Keratinocyte (primary cell): ENCODE results near the gene C13orf42. TPM values are rescaled to one million over a fixed set of nuclear protein-coding genes. Genes with fewer than 3 reads are reported as not detected.

ENCODE experiments used
- DNase-seq: peaks from one replicate; pipeline ENCODE4 v3.0.0-alpha.2; 2011; ENCODE audit warnings: low read depth, missing footprints, low spot score
- FAIRE-seq: peaks from 2 replicates; lab custom pipeline; 2011; peaks lifted over from hg19 to GRCh38; lab: Jason Lieb, UNC
- H2AFZ ChIP-seq: 2 replicates; pipeline ENCODE4 v1.6.0; 2012; ENCODE audit warnings: low read length, control low read depth, inconsistent platforms; ENCODE audit not compliant: control insufficient read depth
- H3K27ac ChIP-seq: 2 replicates; pipeline ENCODE4 v1.5.1; 2011; ENCODE audit warnings: low read length; ENCODE audit not compliant: control insufficient read depth, insufficient read depth
- H3K27me3 ChIP-seq: 3 replicates; pipeline ENCODE4 v1.6.0; 2011; ENCODE audit warnings: low read length; ENCODE audit not compliant: control insufficient read depth, insufficient read depth; ENCODE audit errors: extremely low read depth
- H3K36me3 ChIP-seq, 2 experiments: 2 replicates in 1 of 2; 3 replicates in 1 of 2; pipeline ENCODE4 v1.5.1; 2011; ENCODE audit warnings: low read length in 2 of 2, mild to moderate bottlenecking in 1 of 2; ENCODE audit not compliant: control insufficient read depth in 2 of 2, insufficient read depth in 2 of 2; ENCODE audit errors: extremely low read depth in 1 of 2
- H3K4me1 ChIP-seq: 3 replicates; pipeline ENCODE4 v1.5.1; 2011; ENCODE audit warnings: low read length; ENCODE audit not compliant: control insufficient read depth, insufficient read depth; ENCODE audit errors: extremely low read depth
- H3K4me2 ChIP-seq: 3 replicates; pipeline ENCODE4 v1.6.0; 2011; ENCODE audit warnings: low read depth, low read length; ENCODE audit not compliant: control insufficient read depth, insufficient read depth; ENCODE audit errors: extremely low read depth
- H3K4me3 ChIP-seq, 3 experiments: fragments of 200-600 bp in 1 of 3; sonication (generic) in 1 of 3; 2 replicates in 2 of 3; 3 replicates in 1 of 3; pipeline ENCODE4 v1.5.1; 2011 to 2016; ENCODE audit warnings: low read length in 3 of 3, mild to moderate bottlenecking in 3 of 3, control low read depth in 2 of 3, inconsistent platforms in 1 of 3, low read depth in 1 of 3, mixed read lengths in 1 of 3, mixed run types in 1 of 3, moderate library complexity in 1 of 3; ENCODE audit not compliant: control insufficient read depth in 2 of 3, insufficient read depth in 2 of 3; ENCODE audit errors: extremely low read depth in 1 of 3
- H3K79me2 ChIP-seq: 2 replicates; pipeline ENCODE4 v1.6.0; 2012; ENCODE audit warnings: low read length; ENCODE audit not compliant: control insufficient read depth, insufficient read depth
- H3K9ac ChIP-seq: 3 replicates; pipeline ENCODE4 v1.6.0; 2011; ENCODE audit warnings: low read length; ENCODE audit not compliant: control insufficient read depth, insufficient read depth; ENCODE audit errors: extremely low read depth
- H3K9me1 ChIP-seq: 3 replicates; pipeline ENCODE4 v1.6.0; 2011; ENCODE audit warnings: low read length; ENCODE audit not compliant: control insufficient read depth, insufficient read depth; ENCODE audit errors: extremely low read depth
- H3K9me3 ChIP-seq: 2 replicates; pipeline ENCODE4 v1.5.1; 2012; ENCODE audit warnings: low read depth, low read length; ENCODE audit not compliant: control insufficient read depth
- H4K20me1 ChIP-seq: 3 replicates; pipeline ENCODE4 v1.6.0; 2011; ENCODE audit warnings: low read length; ENCODE audit not compliant: control insufficient read depth, insufficient read depth; ENCODE audit errors: extremely low read depth
- CTCF ChIP-seq, 3 experiments: IDR thresholded peaks in 1 of 3; conservative IDR thresholded peaks in 1 of 3; optimal IDR thresholded peaks in 1 of 3; 2 replicates in 2 of 3; 3 replicates in 1 of 3; pipeline versions ENCODE3 to v1.5.1; 2011; ENCODE audit warnings: low read length in 3 of 3, mild to moderate bottlenecking in 3 of 3, moderate library complexity in 2 of 3, control low read depth in 1 of 3, inconsistent platforms in 1 of 3; ENCODE audit not compliant: insufficient read depth in 2 of 3; ENCODE audit errors: extremely low read depth in 1 of 3
- EZH2 ChIP-seq: IDR thresholded peaks from one replicate; pipeline ENCODE4 v1.6.1; 2012; ENCODE audit warnings: inconsistent platforms, mild to moderate bottlenecking, low read length, moderate library complexity
- dilution Hi-C: fragments of 300-500 bp; cut with MboI; formaldehyde crosslinking; loops from one replicate; pipeline ENCODE4 v1.7.0; 2020; ENCODE audit warnings: low sequenced_read_pairs; ENCODE audit not compliant: extremely low pct_ligation_motif_present
- polyA plus RNA-seq, 5 experiments: library from polyadenylated mRNA; depleted of rRNA in 3 of 5; stranded (reverse) in 3 of 5; stranded (forward) in 1 of 5; unstranded in 1 of 5; fragments of >200 nt; gene quantifications; 1 replicate in 1 of 5; 2 replicates in 3 of 5; 3 replicates in 1 of 5; pipeline versions ENCODE4 v1.2.1 to v1.2.3, GENCODE V29; 2011 to 2012; ENCODE audit warnings: missing spikeins in 2 of 5, low read depth in 1 of 5, low replicate concordance in 1 of 5

Gene C13orf42
- polyA plus RNA-seq, 1 donor (not counting 4 experiments of a cell fraction or from before 2014, with no cell fraction given) = not detected

GRCh38 chr13:51035978-51036377, 75.1 kb downstream of the C13orf42 start:
- Histone ChIP-seq H3K9me3 (no peaks in the 10 kb centered on the region), H3K9ac (no peak overlapping the region), H3K27ac (no peak overlapping the region), H3K9me1 (no peaks in the 10 kb centered on the region), H2AFZ (no peak overlapping the region), H3K27me3 (no peaks in the 10 kb centered on the region), H3K4me2 (no peak overlapping the region), H3K4me3 (no peak overlapping the region), H3K79me2 (no peaks in the 10 kb centered on the region), H3K4me1 (no peaks in the 10 kb centered on the region), H4K20me1 (no peaks in the 10 kb centered on the region), H3K36me3 (no peaks in the 10 kb centered on the region)
- FAIRE-seq (no peak), DNase-seq (no peak)
- no peak for TF ChIP-seq EZH2
- no peak for TF ChIP-seq CTCF (optimal IDR thresholded peaks at IDR 0.05 in 1 of 3, IDR thresholded peaks at IDR 0.05 in 1 of 3, conservative IDR thresholded peaks at IDR 0.05 in 1 of 3; ENCODE audit: extremely low read depth in 1 of 3, insufficient read depth in 2 of 3, low read length in 3 of 3)
- dilution Hi-C loops = no loop called here

GRCh38 chr13:51035469-51035868, 75.6 kb downstream of the C13orf42 start:
- Histone ChIP-seq H3K4me1 (no peaks in the 10 kb centered on the region), H3K27ac (no peak overlapping the region), H3K9me1 (no peaks in the 10 kb centered on the region), H4K20me1 (no peaks in the 10 kb centered on the region), H3K9ac (no peak overlapping the region), H3K79me2 (no peaks in the 10 kb centered on the region), H2AFZ (no peak overlapping the region), H3K4me2 (no peak overlapping the region), H3K9me3 (no peaks in the 10 kb centered on the region), H3K4me3 (no peak overlapping the region), H3K36me3 (no peaks in the 10 kb centered on the region), H3K27me3 (no peaks in the 10 kb centered on the region)
- DNase-seq (no peak), FAIRE-seq (no peak)
- dilution Hi-C loops = no loop called here
- TF ChIP-seq CTCF (optimal IDR thresholded peaks at IDR 0.05 in 1 of 3, IDR thresholded peaks at IDR 0.05 in 1 of 3, conservative IDR thresholded peaks at IDR 0.05 in 1 of 3; ENCODE audit: extremely low read depth in 1 of 3, insufficient read depth in 2 of 3, low read length in 3 of 3) (no peak), EZH2 (no peak)
